HS-5 (cell line): ENCODE data around the gene THAP2.

Experiments used
- DNase-seq: peaks from one replicate; pipeline ENCODE4 v3.0.0-alpha.2; 2012; ENCODE audit warnings: low read depth

The THAP2 gene

GRCh38 chr12:71663561-71664410, at the start of gene THAP2, which contains the start of gene ZFC3H1:
TSS of gene THAP2 (plus strand) at chr12:71664301. CDS start at chr12:71664510, 209 bp downstream.
TSS of gene ZFC3H1 (minus strand) at chr12:71663848. CDS start at chr12:71663610, 238 bp downstream.
- peak; percentile 98 for DNase-seq

GRCh38 chr12:71621938-71622337, 42.2 kb upstream of the THAP2 start:
- DNase-seq = no peak

- no peak for DNase-seq
Observed at GRCh38 chr12:71625476-71625875, 38.6 kb upstream of the THAP2 start.

- DNase-seq = no peak
Observed at GRCh38 chr12:71626098-71626497, 38.0 kb upstream of the THAP2 start.

GRCh38 chr12:71626768-71627167, 37.3 kb upstream of the THAP2 start:
- no peak for DNase-seq

GRCh38 chr12:71627438-71628002, 36.6 kb upstream of the THAP2 start:
- DNase-seq = no peak

GRCh38 chr12:71636704-71637115, 27.4 kb upstream of the THAP2 start:
- DNase-seq = peak; percentile 22

- no peak for DNase-seq
Observed at GRCh38 chr12:71638499-71638898, 25.6 kb upstream of the THAP2 start.

- DNase-seq = no peak
Observed at GRCh38 chr12:71639341-71639760, 24.8 kb upstream of the THAP2 start.

- DNase-seq = no peak
Observed at GRCh38 chr12:71640316-71640715, 23.8 kb upstream of the THAP2 start.

GRCh38 chr12:71641390-71641789, 22.7 kb upstream of the THAP2 start:
- no peak for DNase-seq

GRCh38 chr12:71642264-71642663, 21.8 kb upstream of the THAP2 start:
- DNase-seq = no peak

- DNase-seq = no peak
Observed at GRCh38 chr12:71645268-71645667, 18.8 kb upstream of the THAP2 start.

- DNase-seq = no peak
Observed at GRCh38 chr12:71646512-71646911, 17.6 kb upstream of the THAP2 start.

- DNase-seq = no peak
Observed at GRCh38 chr12:71648537-71648936, 15.6 kb upstream of the THAP2 start.

GRCh38 chr12:71649401-71649800, 14.7 kb upstream of the THAP2 start:
- no peak for DNase-seq

- no peak for DNase-seq
Observed at GRCh38 chr12:71652656-71653055, 11.4 kb upstream of the THAP2 start.

- DNase-seq = no peak
Observed at GRCh38 chr12:71653137-71653536, 11.0 kb upstream of the THAP2 start.

GRCh38 chr12:71654200-71654599, 9.9 kb upstream of the THAP2 start:
- DNase-seq = no peak

- DNase-seq = no peak
Observed at GRCh38 chr12:71655495-71655894, 8.6 kb upstream of the THAP2 start.

- DNase-seq = no peak
Observed at GRCh38 chr12:71655907-71656306, 8.2 kb upstream of the THAP2 start.

GRCh38 chr12:71656740-71657139, 7.4 kb upstream of the THAP2 start:
- no peak for DNase-seq

- peak; percentile 29 for DNase-seq
Observed at GRCh38 chr12:71661977-71662530, 2.0 kb upstream of the THAP2 start.
